Dermis microvascular lymphatic vessel endothelial cell (primary cell): Measurements from ENCODE around the gene MICU1. TPM values are rescaled to one million over a fixed set of nuclear protein-coding genes. Genes with fewer than 3 reads are reported as not detected.
"Not testable (repeated sequence)": the region's sequence is repeated elsewhere in the genome, so short reads cannot be mapped to it uniquely, and the experiment has no call there.

Experiments used
- DNase-seq, 2 donors: peaks; one replicate each; pipeline versions ENCODE4 v3.0.0 to v3.0.0-alpha.2; 2010; ENCODE audit warnings: low read depth in 2 of 2
- total RNA-seq: library from RNA; depleted of rRNA; stranded (reverse); fragments of >200 nt; gene quantifications from 2 replicates; pipeline ENCODE4 v1.2.1, GENCODE V29; 2014

The MICU1 gene
- total RNA-seq, 1 donor from 2014 or later = 30.7 TPM

- DNase-seq = no peak
Measured at GRCh38 chr10:72390764-72391163, 235.1 kb downstream of the MICU1 start.

- no peak for DNase-seq
Measured at GRCh38 chr10:72389716-72390115, 236.2 kb downstream of the MICU1 start.

- no peak for DNase-seq
Measured at GRCh38 chr10:72389014-72389413, 236.9 kb downstream of the MICU1 start.

GRCh38 chr10:72388062-72388461 lies 237.8 kb downstream of the MICU1 start:
- DNase-seq = no peak

DNA sequence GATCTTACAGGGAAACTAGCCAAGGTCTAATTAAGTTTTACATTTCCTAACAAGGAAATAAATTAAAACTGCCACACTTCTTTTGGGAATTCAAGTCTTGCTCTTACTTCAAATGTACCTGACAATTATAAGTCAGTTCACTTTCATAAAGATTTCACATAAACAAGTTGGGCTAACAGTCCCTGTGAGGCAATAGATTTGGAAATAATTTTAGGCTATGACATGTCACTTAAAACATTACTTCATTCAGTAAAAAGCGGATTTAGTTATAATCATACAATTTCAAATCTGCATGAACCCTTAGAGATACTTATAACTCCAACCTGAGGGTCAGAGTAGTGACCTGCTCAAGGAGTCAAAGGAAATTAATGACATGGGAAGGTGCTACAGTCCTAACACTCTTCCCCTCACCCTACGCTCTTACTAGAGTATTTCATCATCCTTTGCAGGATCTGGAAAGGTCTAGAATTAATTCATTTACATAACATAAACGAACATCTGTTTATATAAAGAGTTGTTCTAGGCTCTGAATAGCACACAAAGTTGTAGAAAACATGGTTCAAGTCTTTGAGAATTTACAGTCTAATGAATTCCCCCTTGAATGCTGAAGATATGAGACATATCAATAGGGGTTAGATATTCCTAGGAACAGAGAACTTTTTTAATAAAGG lies 238.8 kb downstream of the MICU1 start:
- no peak for DNase-seq

- no peak for DNase-seq
Measured at GRCh38 chr10:72385724-72386123, 240.2 kb downstream of the MICU1 start.

- not testable (repeated sequence) for DNase-seq
Measured at GRCh38 chr10:72384982-72385381, 240.9 kb downstream of the MICU1 start.

DNA sequence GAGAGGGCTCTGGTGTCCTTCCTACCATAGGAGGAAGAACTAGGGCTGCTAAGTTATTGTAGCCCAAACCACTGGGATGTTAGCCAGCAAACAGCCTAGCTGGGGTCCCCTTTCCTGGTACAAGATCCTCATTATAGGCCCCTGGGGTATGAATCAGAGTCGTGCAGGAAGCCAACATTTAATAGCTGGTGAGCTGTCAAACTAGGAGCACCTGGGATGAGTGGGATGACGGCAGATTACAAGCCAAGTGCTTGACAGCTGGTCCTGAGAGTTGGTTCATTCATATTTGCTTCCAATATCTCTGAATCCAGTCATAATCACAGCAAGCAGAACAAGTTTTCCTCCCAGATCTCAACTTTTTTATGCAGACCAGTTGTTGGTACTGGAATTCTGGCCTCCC lies 246.1 kb downstream of the MICU1 start:
- DNase-seq = no peak

- no peak for DNase-seq
Measured at GRCh38 chr10:72379062-72379461, 246.8 kb downstream of the MICU1 start.

- DNase-seq = peak in 1 of 2 donors; percentile 13
Measured at GRCh38 chr10:72375585-72375984, 250.3 kb downstream of the MICU1 start.

DNA sequence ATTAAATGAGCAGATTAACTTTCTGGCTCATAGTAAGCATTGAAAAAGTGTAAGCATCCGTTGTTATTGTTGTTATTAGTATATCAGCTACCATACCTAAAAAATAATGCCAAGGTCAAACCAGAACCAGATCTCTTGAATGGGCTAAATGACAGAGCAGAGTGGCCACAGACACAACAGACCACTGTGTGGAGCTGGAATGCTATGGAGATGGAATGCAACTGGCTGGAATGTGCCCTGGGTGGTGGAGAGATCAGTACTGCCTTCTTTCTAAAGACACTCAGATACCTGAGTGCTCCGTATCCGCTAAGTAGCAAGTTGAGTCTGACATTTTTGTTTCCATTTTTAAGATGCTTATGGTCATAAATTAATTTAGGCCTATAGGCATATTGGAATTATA lies 250.7 kb downstream of the MICU1 start:
- no peak for DNase-seq

DNA sequence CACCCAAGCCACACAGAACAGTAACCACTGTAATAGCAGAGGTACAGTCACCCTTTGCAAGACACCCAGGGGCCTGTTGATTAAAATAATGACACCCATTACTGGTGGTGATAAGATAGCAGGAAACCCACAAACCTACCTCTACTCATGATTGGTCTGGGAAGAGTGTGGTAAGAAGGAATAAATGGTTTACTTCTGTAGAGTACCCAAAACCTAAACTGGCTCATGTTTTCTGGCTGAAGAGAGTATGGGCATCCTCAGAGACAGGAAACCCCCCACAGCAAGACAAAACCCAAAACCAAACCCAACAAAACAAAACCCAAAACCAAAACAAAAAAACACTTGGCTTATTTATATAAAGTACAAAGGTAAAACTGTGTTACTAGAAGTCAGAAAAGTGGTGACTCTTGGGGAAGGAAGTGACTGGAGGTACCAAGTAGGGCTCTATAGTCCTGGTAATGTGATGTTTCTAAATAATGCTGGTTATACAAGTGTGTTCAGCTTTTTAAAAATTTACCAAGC lies 255.6 kb downstream of the MICU1 start:
- no peak for DNase-seq

- no peak for DNase-seq
Measured at GRCh38 chr10:72367301-72367960, 258.4 kb downstream of the MICU1 start.

DNA sequence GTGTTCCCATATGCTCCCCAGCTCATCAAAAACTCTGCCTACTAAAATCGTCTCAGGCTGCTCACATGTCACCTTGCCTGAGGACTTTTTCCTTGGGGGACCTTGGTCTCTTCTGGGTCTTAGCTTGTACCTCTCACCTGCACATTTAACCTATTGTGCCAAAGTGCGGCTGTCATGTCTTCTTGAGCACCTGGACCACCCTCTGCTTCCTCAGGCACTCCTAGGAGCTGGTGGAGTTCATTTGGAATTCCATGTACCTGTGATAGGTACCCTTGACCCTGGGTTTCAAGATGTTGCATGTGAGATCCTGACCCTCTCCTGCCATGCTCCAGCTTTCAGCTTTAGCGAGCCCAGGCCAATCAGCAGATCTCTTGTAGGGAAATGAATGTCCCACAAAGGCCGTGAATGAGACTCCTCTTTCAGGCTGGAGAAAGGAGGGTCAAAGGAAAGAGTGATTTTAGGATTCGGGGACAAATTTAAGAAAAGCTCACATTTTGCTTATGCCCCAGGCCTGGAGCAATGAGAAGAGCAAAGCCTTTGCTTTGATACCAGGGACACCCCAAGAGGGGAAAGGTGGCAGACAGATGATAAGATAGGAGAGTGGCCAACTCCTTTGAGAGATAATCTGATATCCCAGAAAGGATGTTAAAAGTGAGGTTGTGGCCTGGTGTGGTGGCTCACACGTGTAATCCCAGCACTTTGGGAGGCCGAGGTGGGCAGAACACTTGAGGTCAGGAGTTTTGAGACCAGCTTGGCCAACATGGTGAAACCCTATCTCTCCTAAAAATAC lies 260.6 kb downstream of the MICU1 start:
- no peak for DNase-seq

DNA sequence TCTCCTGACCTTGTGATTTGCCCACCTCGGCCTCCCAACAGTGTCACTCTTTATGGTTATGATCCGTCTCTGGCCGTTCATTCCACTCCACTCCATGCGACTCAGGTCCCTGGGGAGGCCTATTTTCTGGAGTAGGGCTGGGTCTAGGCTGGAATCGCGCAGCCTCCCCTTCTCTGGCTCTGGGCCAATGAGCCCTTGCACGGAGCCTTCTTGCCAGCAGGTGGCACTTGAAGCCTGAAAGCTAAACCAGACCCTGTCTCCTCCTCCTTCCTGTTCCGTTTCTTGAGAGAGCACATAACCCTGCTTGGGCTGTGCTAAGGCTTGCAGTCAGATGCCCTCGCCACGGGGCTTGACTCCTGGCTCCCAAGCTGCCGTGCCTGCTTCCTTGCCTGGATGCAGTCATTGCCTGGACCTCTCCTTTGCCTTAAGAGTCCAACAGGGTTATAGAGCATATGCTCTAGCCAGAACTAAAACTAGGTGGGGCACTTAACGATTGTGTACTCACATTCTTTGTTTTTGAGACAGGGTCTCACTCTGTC lies 261.6 kb downstream of the MICU1 start:
- DNase-seq = peak; percentile 55 to 88

DNA sequence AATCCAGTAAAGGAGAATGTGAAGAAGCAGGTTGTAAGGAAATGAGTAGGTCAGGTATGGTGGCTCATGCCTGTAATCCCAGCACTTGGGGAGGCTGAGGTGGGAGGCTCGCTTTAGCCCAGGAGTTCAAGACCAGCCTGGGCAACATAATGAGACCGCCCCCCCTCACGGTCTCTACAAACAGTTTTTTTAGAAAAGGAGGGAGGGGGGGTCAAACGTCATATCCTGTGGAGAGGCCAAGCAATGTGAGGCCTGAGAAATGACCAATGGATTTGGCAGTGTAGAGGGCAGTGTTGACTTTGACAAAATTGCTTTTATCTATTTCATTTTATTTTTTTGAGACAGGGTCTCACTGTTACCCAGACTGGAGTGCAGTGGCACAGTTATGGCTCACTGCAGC lies 268.9 kb downstream of the MICU1 start:
- no peak for DNase-seq

DNA sequence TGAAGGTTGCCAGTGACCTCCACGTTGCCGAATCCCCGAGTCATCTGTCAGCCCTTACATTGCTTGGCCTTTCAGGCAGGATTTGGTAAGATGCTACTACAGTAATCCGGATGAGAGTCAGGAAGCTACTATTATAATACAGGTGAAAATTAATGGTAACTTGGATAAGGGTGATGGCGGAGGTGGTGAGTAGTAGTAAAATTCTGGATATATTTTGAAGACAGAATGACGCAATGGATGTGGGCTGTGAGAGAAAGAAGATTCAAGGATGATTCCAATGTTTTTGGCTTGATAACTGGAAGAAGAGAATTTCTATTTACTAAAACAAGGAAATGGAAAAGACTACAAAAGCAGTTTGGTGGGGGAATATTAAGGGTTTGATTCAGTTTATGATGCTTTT lies 269.8 kb downstream of the MICU1 start:
- no peak for DNase-seq

- no peak for DNase-seq
Measured at GRCh38 chr10:72355214-72355555, 270.7 kb downstream of the MICU1 start.

GRCh38 chr10:72354356-72355213 lies 271.3 kb downstream of the MICU1 start, which contains the start of gene DNAJB12:
TSS of gene DNAJB12 (minus strand) at chr10:72354919. CDS start at chr10:72354897, 22 bp downstream.
- peak; percentile 84 to 94 for DNase-seq

DNA sequence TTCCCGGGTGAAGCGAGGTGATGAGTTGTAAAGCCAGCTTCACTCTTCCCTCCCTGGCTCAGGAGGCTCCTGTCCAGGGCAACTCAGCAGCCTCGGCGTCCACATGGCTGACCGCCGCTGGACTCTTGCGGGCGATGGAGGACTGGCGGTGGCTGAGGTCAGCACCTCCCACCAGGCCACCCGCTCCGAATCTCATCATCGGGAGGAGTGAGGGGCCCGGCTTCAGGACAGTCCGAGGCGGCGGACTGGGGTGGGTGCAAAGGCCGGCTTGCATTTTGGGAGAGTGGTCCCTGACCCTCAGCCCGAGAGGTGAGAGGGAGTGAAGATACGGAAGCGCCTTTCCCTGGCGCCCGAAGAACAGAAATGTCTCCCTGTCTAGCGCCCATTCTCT lies 271.9 kb downstream of the MICU1 start:
- peak in 1 of 2 donors; percentile 31 for DNase-seq
